DMS79 (cell line): Measurements from ENCODE around the gene MZB1.
A peak's percentile ranks its signal among the peaks of the same experiment; 100 is the strongest.
"Not testable (repeated sequence)": the region's sequence is repeated elsewhere in the genome, so short reads cannot be mapped to it uniquely, and the experiment has no call there.

ENCODE experiments used
- DNase-seq: peaks from one replicate; lab custom pipeline; 2025; lab: John Stamatoyannopoulos, UW

MZB1 gene

DNA sequence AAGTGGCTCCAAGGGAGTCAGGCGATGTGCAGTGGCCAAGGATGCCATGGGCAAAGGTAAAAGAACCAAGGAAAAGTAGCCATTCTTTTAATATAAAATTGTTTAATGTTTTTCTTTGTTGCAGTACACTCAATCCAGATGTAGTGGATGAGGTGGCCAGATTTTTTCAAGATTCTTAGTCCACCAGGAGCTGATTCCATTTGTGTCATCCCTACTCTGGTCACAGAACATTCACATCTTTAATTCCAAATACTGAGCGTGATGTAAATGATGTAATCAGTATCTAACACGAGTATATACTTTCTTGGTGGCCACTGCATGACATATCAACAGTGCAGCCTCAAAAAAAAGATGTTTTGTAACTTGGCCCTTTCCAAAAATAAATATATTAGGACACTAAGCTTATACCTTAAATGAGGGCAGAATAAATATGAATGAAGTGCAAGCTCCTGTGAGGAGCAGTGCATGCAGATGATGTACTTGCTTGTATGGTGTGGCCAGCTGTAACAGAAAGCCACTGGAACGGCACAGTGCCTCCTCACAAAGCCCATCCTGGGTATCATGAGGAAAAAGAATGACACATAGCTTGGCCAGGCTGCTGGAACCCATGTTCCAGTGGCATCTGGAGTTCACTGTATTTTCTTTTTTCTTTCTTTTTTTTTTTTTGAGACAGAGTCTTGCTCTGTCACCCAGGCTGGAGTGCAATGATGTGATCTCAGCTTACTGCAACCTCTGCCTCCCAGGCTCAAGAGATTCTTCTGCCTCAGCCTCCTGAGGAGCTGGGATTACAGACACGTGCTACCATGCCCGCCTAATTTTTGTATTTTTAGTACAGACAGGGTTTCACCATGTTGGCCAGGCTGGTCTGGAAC lies 20.6 kb upstream of the MZB1 start:
- no peak for DNase-seq

- DNase-seq = not testable (repeated sequence)
Measured at GRCh38 chr5:139409116-139409515, 19.4 kb upstream of the MZB1 start.

DNA sequence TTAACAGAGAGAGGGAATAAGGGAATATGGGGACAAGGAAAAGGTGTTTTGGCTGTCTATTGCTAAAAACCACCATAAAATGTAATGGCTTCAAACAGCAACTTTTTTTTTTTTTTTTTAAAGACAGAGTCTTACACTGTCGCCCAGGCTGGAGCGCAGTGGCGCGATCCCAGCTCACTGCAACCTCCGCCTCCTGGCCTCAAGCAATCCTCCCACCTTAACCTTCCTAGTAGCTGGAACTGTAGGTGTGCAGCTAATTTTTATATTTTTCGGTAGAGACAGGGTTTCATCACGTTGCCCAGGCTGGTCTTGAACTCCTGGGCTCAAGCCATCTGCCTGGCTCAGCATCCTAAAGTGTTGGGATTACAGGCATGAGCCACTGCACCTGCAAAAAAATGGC lies 18.5 kb upstream of the MZB1 start:
- no peak for DNase-seq

GRCh38 chr5:139407517-139407916 lies 17.8 kb upstream of the MZB1 start:
- DNase-seq = no peak

- no peak for DNase-seq
Measured at GRCh38 chr5:139406963-139407362, 17.2 kb upstream of the MZB1 start.

DNA sequence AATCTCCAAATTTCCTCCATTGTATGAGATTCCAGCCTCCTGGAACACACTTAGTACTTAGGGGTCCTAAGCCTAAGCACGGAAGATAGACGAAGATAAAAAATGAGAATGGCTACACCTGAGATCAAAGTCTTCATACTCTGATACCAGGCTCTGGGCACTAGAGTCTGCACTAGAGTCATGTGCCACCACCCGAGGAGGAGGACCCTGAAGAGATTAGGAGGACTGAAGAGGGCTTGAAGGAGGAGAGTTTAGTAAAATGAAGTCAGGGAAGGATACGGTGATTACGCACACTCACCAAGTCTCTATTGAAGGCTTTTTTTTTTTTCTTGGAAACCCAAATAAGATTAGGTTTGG lies 14.7 kb upstream of the MZB1 start:
- peak; percentile 11 for DNase-seq

DNA sequence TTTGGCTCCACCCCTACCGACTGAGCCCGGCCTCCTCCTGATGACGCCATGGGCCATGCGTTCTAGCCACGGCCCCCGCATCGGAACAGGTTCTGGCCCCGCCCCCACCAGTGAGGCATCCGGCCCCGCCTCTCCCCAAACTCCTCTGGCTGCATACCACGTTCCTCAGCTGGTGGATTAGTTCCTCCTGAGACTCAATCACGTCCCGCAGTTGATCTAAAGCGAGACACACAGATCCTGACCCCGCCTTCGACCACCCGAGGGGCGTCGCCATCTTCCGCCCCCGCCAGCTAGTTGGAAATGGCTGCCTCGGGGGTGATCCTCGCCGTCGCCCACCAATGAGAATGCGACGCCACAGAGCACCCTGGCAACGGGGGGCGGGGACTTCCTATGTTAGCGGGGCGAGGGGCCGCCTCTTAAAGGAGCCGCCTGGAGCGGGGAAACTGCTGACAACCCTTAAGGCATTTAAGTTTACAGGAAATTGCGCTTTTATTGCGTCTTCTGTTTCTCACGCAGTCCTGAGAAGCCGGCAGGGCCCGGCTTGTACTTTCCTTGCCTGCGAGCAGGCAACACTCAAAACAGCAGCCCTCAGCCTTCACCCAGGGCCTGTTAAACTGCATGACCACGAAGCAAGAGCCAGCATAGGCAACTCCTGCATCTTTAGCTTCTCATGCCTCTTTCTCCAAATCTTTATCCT lies 14.2 kb upstream of the MZB1 start, which contains the start of gene SPATA24:
Gene SPATA24 (minus strand): TSS at position 303 of the 697 bp plus-strand sequence. CDS start 29 bp downstream, at position 274.
- peak; percentile 77 for DNase-seq

GRCh38 chr5:139403418-139403786 lies 13.7 kb upstream of the MZB1 start:
- no peak for DNase-seq

GRCh38 chr5:139402561-139403158 lies 12.9 kb upstream of the MZB1 start:
- DNase-seq = no peak

DNA sequence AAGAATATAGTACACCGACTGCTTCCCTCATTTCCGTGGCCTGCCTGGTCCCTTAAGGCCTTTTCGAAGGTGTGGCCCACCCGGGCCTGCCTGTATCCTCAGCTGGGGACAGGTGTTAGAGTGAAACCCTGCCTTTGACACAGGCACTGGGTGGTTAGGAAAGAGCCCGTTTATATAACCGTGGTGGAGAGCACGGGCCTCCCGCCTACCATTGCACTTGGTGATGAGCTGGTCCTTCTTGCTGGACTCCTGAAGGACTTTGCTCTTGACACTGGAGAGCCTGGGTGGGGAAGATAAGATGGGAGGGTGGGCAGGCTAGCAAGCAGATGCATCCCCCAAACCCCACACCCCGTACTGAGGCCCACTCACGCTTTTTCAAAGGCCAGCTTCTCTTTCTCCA lies 11.8 kb upstream of the MZB1 start:
- DNase-seq = no peak

- DNase-seq = no peak
Measured at GRCh38 chr5:139399501-139400121, 9.9 kb upstream of the MZB1 start.

GRCh38 chr5:139397921-139398320 lies 8.2 kb upstream of the MZB1 start:
- DNase-seq = no peak

DNA sequence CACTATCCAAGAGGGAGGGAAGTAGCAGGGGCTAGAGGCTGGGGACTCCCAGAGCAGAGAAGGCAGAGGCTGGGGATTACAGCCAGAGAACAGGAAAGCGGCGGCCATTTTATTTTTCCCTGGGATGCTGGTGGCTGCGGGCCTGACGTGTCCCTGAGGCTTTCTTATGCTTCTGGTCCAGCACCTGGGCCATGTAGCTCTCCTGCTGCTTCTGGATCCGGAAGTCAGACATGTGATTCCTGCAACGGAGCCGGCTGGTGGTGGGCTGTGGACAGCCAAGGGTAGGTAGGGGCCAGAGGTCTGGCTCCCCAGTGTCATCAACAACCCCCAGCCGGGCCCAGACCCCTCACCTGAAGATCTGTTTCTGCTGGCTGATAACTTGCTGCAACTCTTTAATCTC lies 7.0 kb upstream of the MZB1 start:
- no peak for DNase-seq

GRCh38 chr5:139395844-139396640 lies 6.3 kb upstream of the MZB1 start:
- DNase-seq = no peak

DNA sequence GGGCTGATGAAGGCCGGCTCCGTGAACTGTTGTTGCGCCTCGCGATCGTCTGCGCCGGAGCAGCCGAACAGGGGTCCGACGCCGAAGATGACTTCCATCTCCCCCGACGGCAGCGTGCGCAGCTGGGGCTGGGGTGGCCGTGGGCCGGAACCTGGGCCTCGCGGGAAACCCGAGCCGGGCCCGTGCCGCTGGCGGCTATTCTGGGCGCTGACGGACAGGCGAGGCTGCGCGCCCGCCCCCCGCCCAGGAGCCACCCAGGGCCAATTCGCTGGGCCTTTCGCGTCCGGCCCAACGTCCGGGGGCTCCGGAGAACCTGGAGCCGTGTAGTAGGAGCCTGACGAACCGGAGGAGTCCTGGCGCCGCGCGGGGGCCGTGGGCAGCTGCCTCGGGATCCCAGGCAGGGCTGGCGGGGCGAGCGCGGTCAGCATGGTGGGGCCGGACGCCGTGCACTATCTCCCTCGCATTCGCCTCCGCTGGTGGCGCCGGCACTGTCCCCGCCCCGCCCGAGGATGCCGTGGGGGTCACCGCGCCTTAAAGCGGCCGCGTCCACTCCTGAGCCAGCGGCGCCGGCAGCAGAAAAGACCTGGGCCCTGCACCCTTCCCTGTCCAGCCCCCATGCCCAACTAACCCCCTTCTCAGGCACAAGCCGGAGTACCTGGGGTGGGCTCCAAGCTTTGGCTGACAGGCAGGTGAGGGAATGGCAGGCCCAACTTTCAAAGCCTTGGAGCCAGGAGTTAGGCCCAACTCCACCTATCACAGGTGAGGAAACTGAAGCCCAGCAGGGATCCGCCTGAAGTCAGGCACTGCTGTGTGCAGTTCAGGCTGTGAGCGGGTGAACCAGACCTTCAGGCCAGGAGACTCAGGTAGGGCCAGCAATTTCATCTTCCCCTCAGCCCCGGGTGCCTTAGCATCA lies 5.2 kb upstream of the MZB1 start, which contains the start of gene PROB1:
Gene PROB1 (minus strand): TSS at position 451 of the 913 bp plus-strand sequence. CDS start 23 bp downstream, at position 428.
- DNase-seq = no peak

- no peak for DNase-seq
Measured at GRCh38 chr5:139394123-139394653, 4.5 kb upstream of the MZB1 start.

DNA sequence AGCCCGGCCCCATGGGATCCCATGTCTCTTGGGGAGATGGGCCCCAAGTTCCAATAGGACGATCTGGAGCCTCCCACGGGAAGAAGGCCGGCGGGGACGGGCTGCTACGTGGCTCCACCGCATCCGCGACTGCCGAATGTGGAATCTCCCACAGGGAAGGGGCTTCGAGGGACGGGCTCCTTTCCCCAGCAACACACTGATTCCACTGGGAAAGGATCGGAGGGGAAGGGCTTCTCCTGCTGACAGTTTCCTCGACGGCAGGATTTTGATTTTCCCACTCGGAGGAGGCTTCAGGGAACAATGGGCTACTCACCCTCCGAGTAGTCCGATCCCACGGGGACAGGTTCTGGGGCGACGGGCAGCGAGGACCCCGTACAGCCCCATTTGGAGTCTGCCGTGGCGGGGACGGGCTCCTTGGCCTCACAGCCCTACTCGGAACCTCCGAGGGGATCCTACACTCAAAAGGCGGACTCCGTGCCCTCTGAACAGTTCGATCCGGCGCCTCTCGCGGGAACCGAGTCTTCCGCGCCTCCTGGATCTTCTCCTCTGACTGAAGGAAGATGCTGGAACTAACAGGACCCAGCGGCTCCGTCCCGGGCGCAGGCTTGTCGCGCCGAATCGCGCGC lies 3.9 kb upstream of the MZB1 start:
- no peak for DNase-seq

GRCh38 chr5:139392678-139393496 lies 3.2 kb upstream of the MZB1 start:
- peak; percentile 13 for DNase-seq

GRCh38 chr5:139392324-139392677 lies 2.6 kb upstream of the MZB1 start:
- no peak for DNase-seq
